ENCODE results near the gene CNOT11. TPM values are rescaled to one million over a fixed set of nuclear protein-coding genes. Genes with fewer than 3 reads are reported as not detected.
A peak's percentile ranks its signal among the peaks of the same experiment; 100 is the strongest.
"Not testable (repeated sequence)": the region's sequence is repeated elsewhere in the genome, so short reads cannot be mapped to it uniquely, and the experiment has no call there.

The CNOT11 gene
- total RNA-seq, 1 donor from 2014 or later, result 74.7 TPM

- H3K27me3 Mint-ChIP-seq (ENCODE audit: insufficient read depth), result peaks cover 2% of the 10 kb centered on the region
- peaks cover 67% of the 10 kb centered on the region for H3K4me1 Mint-ChIP-seq (ENCODE audit: low read depth)
These were observed 55.3 kb downstream of the CNOT11 start for GRCh38 chr2:101307950-101308431.

GRCh38 chr2:101308432-101309210 lies 55.9 kb downstream of the CNOT11 start, which contains the start of gene RNF149:
Gene RNF149, minus strand, starts transcription at chr2:101308701. Its CDS starts 113 bp downstream, at chr2:101308588.
- DNase-seq (ENCODE audit: low spot score), result peak; percentile 91
- peaks cover 65% of the 10 kb centered on the region for H3K4me1 Mint-ChIP-seq (ENCODE audit: low read depth)

More at GRCh38 chr2:101307950-101308431, 55.3 kb downstream of the CNOT11 start:
- DNase-seq (ENCODE audit: low spot score), result no peak
- intact Hi-C loops (cut with micrococcal nuclease), result loop anchor here (1.0 to 10.0 kb wide), 12 partner anchors 20 to 1129 kb away; partner anchors contain the start of genes CNOT11, RFX8, RPL31 and TBC1D8
- H3K9me3 Mint-ChIP-seq, result no peaks in the 10 kb centered on the region
- H3K36me3 Mint-ChIP-seq (ENCODE audit: low read depth), result peaks cover 22% of the 10 kb centered on the region
- peak overlapping the region; percentile 92 for H3K4me3 Mint-ChIP-seq
- peak overlapping the region; percentile 96 for H3K27ac Mint-ChIP-seq

GRCh38 chr2:101310090-101310833 lies 57.6 kb downstream of the CNOT11 start:
- H3K27me3 Mint-ChIP-seq (ENCODE audit: insufficient read depth), result peaks cover 2% of the 10 kb centered on the region
- no peaks in the 10 kb centered on the region for H3K9me3 Mint-ChIP-seq
- no peak for DNase-seq (ENCODE audit: low spot score)
- H3K4me3 Mint-ChIP-seq, result peak overlapping the region; percentile 8
- H3K4me1 Mint-ChIP-seq (ENCODE audit: low read depth), result peaks cover 54% of the 10 kb centered on the region
- peak overlapping the region; percentile 1 for H3K27ac Mint-ChIP-seq
- intact Hi-C loops (cut with micrococcal nuclease), result no loop called here
- peaks cover 11% of the 10 kb centered on the region for H3K36me3 Mint-ChIP-seq (ENCODE audit: low read depth)

More at GRCh38 chr2:101308432-101309210, 55.9 kb downstream of the CNOT11 start, which contains the start of gene RNF149:
- peaks cover 21% of the 10 kb centered on the region for H3K36me3 Mint-ChIP-seq (ENCODE audit: low read depth)
- H3K4me3 Mint-ChIP-seq, result peak within 1 kb of the TSS; percentile 92
- peaks cover 2% of the 10 kb centered on the region for H3K27me3 Mint-ChIP-seq (ENCODE audit: insufficient read depth)
- H3K9me3 Mint-ChIP-seq, result no peaks in the 10 kb centered on the region
- peak within 1 kb of the TSS; percentile 96 for H3K27ac Mint-ChIP-seq
- intact Hi-C loops (cut with micrococcal nuclease), result loop anchor here (1.0 to 10.0 kb wide), 6 partner anchors 34 to 1129 kb away; partner anchors contain the start of gene TBC1D8

- intact Hi-C loops (cut with micrococcal nuclease), result no loop called here
- H3K27ac Mint-ChIP-seq, result peak overlapping the region; percentile 2
- no peaks in the 10 kb centered on the region for H3K9me3 Mint-ChIP-seq
- DNase-seq (ENCODE audit: low spot score), result no peak
- H3K4me3 Mint-ChIP-seq, result peak overlapping the region; percentile 46
- peaks cover 54% of the 10 kb centered on the region for H3K4me1 Mint-ChIP-seq (ENCODE audit: low read depth)
- H3K27me3 Mint-ChIP-seq (ENCODE audit: insufficient read depth), result peaks cover 2% of the 10 kb centered on the region
- H3K36me3 Mint-ChIP-seq (ENCODE audit: low read depth), result peaks cover 4% of the 10 kb centered on the region
These were observed 58.4 kb downstream of the CNOT11 start for GRCh38 chr2:101310834-101311695.

GRCh38 chr2:101311696-101312017 lies 59.0 kb downstream of the CNOT11 start:
- intact Hi-C loops (cut with micrococcal nuclease), result no loop called here
- Mint-ChIP-seq H3K27ac (no peak overlapping the region), H3K4me1 (ENCODE audit: low read depth) (peaks cover 55% of the 10 kb centered on the region), H3K36me3 (ENCODE audit: low read depth) (peaks cover 4% of the 10 kb centered on the region), H3K4me3 (no peak overlapping the region), H3K9me3 (peaks cover 3% of the 10 kb centered on the region), H3K27me3 (ENCODE audit: insufficient read depth) (peaks cover 2% of the 10 kb centered on the region)
- DNase-seq (ENCODE audit: low spot score), result no peak

GRCh38 chr2:101316568-101316967 lies 63.9 kb downstream of the CNOT11 start:
- H3K27me3 Mint-ChIP-seq (ENCODE audit: insufficient read depth), result peaks cover 16% of the 10 kb centered on the region
- peaks cover 32% of the 10 kb centered on the region for H3K4me1 Mint-ChIP-seq (ENCODE audit: low read depth)
- H3K27ac Mint-ChIP-seq; intact Hi-C loops (cut with micrococcal nuclease); DNase-seq (ENCODE audit: low spot score); H3K4me3 Mint-ChIP-seq; H3K9me3 Mint-ChIP-seq; H3K36me3 Mint-ChIP-seq (ENCODE audit: low read depth): not testable (repeated sequence)

Other genes starting within 250 kb of the CNOT11 start
- 0.91 and 1.1 TPM in 2 replicates for gene TBC1D8, start 101.5 kb upstream of the CNOT11 start, total RNA-seq
- 54.8 and 55.9 TPM in 2 replicates for gene RNF149, start 55.8 kb downstream of the CNOT11 start, total RNA-seq
- not detected in 2 replicates for gene CREG2, start 134.6 kb downstream of the CNOT11 start, total RNA-seq
- gene RFX8, start 222.2 kb downstream of the CNOT11 start, total RNA-seq, result 0.78 and 1.2 TPM in 2 replicates